Trophoblast cell (in vitro differentiated cells and primary cell): ENCODE results near the gene IL17F.

Experiments used
- DNase-seq, 2 donors: peaks; one replicate each; pipeline ENCODE4 v3.0.0-alpha.2; 2016
- H2AFZ ChIP-seq: 2 replicates; pipeline ENCODE4 v1.6.1; 2013; ENCODE audit warnings: low read length, moderate library complexity, mild to moderate bottlenecking; ENCODE audit not compliant: insufficient read depth, poor library complexity
- H2AK5ac ChIP-seq: 2 replicates; pipeline ENCODE4 v1.6.1; 2013; ENCODE audit warnings: mild to moderate bottlenecking, low read length
- H2BK120ac ChIP-seq: 2 replicates; pipeline ENCODE4 v1.6.1; 2013; ENCODE audit warnings: low read length, mild to moderate bottlenecking, moderate library complexity; ENCODE audit not compliant: insufficient read depth, poor library complexity
- H2BK12ac ChIP-seq: 2 replicates; pipeline ENCODE4 v1.6.1; 2013; ENCODE audit warnings: mild to moderate bottlenecking, low read length, moderate library complexity
- H2BK5ac ChIP-seq: 2 replicates; pipeline ENCODE4 v1.6.1; 2013; ENCODE audit warnings: low read length, low read depth, moderate library complexity, mild to moderate bottlenecking; ENCODE audit not compliant: poor library complexity
- H3K14ac ChIP-seq: 2 replicates; pipeline ENCODE4 v1.6.1; 2013; ENCODE audit warnings: mild to moderate bottlenecking, low read length
- H3K18ac ChIP-seq: 2 replicates; pipeline ENCODE4 v1.6.1; 2013; ENCODE audit warnings: mild to moderate bottlenecking, low read length
- H3K23ac ChIP-seq: 2 replicates; pipeline ENCODE4 v1.6.1; 2013; ENCODE audit warnings: low read length
- H3K27ac ChIP-seq: 2 replicates; pipeline ENCODE4 v1.5.1; 2013; ENCODE audit warnings: low read depth, mild to moderate bottlenecking, inconsistent platforms, low read length, moderate library complexity
- H3K27me3 ChIP-seq: 2 replicates; pipeline ENCODE4 v1.6.1; 2013; ENCODE audit warnings: inconsistent platforms, mild to moderate bottlenecking, low read length, moderate library complexity; ENCODE audit not compliant: insufficient read depth
- H3K36me3 ChIP-seq, 2 experiments: 1 replicate in 1 of 2; 2 replicates in 1 of 2; pipeline ENCODE4 v1.6.1; 2013; ENCODE audit warnings: low read length in 2 of 2, mild to moderate bottlenecking in 2 of 2, moderate library complexity in 1 of 2; ENCODE audit not compliant: insufficient read depth in 2 of 2, control insufficient read depth in 1 of 2
- H3K4ac ChIP-seq: 2 replicates; pipeline ENCODE4 v1.6.1; 2013; ENCODE audit warnings: low read depth, mild to moderate bottlenecking, low read length, moderate library complexity
- H3K4me1 ChIP-seq, 2 experiments: 1 replicate in 1 of 2; 2 replicates in 1 of 2; pipeline ENCODE4 v1.6.1; 2013; ENCODE audit warnings: low read length in 2 of 2, mild to moderate bottlenecking in 2 of 2, moderate library complexity in 1 of 2; ENCODE audit not compliant: insufficient read depth in 2 of 2, control insufficient read depth in 1 of 2
- H3K4me2 ChIP-seq: 2 replicates; pipeline ENCODE4 v1.6.1; 2013; ENCODE audit warnings: inconsistent platforms, mild to moderate bottlenecking, low read length, moderate library complexity
- H3K4me3 ChIP-seq: 2 replicates; pipeline ENCODE4 v1.5.1; 2013; ENCODE audit warnings: mild to moderate bottlenecking, low read depth, low read length, inconsistent platforms
- H3K79me1 ChIP-seq: one replicate; pipeline ENCODE4 v1.6.1; 2013; ENCODE audit warnings: low read length
- H3K79me2 ChIP-seq: 2 replicates; pipeline ENCODE4 v1.6.1; 2013; ENCODE audit warnings: low read length, mild to moderate bottlenecking; ENCODE audit not compliant: control insufficient read depth, insufficient read depth, poor library complexity
- H3K9ac ChIP-seq: 2 replicates; pipeline ENCODE4 v1.6.1; 2013; ENCODE audit warnings: mild to moderate bottlenecking, low read length
- H3K9me3 ChIP-seq: 2 replicates; pipeline ENCODE4 v1.6.1; 2013; ENCODE audit warnings: low read depth, mild to moderate bottlenecking, control low read depth, inconsistent platforms, low read length; ENCODE audit not compliant: insufficient read depth
- H4K12ac ChIP-seq: 2 replicates; pipeline ENCODE4 v1.6.1; 2013; ENCODE audit warnings: low read depth, mild to moderate bottlenecking, low read length, moderate library complexity
- H4K8ac ChIP-seq: 2 replicates; pipeline ENCODE4 v1.6.1; 2013; ENCODE audit warnings: low read depth, mild to moderate bottlenecking, low read length, moderate library complexity
- H4K91ac ChIP-seq: one replicate; pipeline ENCODE4 v1.6.1; 2013; ENCODE audit warnings: low read depth, mild to moderate bottlenecking, low read length, moderate library complexity
- WGBS: extraction: QIAGEN DNeasy Blood & Tissue Kit; methylation state at CpG from one replicate; pipeline ENCODE4 v1.1.7; 2013; ENCODE audit warnings: missing lambda C conversion rate; ENCODE audit not compliant: insufficient read length, insufficient coverage; ENCODE audit errors: extremely low coverage; 5-methylcytosine and 5-hydroxymethylcytosine counted together

Gene IL17F

DNA sequence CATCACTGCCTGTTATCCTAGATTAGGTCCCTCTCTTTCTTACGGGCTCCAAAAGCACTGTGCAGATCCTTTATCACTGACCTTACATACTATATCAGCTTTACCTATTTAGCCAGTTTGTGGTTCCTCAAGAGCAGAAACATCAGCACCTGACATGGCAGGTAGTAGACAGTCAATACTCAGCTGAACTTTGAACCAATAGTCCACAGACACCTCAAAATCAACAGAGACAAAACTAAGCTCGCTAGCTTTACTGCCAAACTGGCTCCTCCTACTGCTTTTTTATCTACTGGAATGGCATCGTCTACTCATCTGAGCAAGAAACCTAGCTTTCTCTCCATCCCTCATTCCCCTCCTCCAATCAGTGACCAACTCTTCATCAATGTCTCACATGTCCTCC lies 52.5 kb downstream of the IL17F start:
- no peak overlapping the region for H2BK120ac ChIP-seq
- H4K91ac ChIP-seq, result no peak overlapping the region
- H3K36me3 ChIP-seq, result no peaks in the 10 kb centered on the region
- H3K4ac ChIP-seq, result no peak overlapping the region
- H3K18ac ChIP-seq, result no peak overlapping the region
- H3K79me2 ChIP-seq, result no peaks in the 10 kb centered on the region
- H3K4me1 ChIP-seq, result no peaks in the 10 kb centered on the region
- no peaks in the 10 kb centered on the region for H3K27me3 ChIP-seq
- DNase-seq, result no peak
- no peaks in the 10 kb centered on the region for H3K9me3 ChIP-seq
- no peak overlapping the region for H3K14ac ChIP-seq
- no peak overlapping the region for H2BK12ac ChIP-seq
- H2BK5ac ChIP-seq, result no peak overlapping the region
- no peak overlapping the region for H3K23ac ChIP-seq
- no peaks in the 10 kb centered on the region for H3K79me1 ChIP-seq
- H4K12ac ChIP-seq, result no peak overlapping the region
- no peak overlapping the region for H4K8ac ChIP-seq
- H2AK5ac ChIP-seq, result no peak overlapping the region
- H3K4me2 ChIP-seq, result no peak overlapping the region
- no peak overlapping the region for H3K27ac ChIP-seq
- H3K4me3 ChIP-seq, result no peak overlapping the region
- H2AFZ ChIP-seq, result no peak overlapping the region
- no CpG with 5 or more reads among the region's 3 CpGs for WGBS
- no peak overlapping the region for H3K9ac ChIP-seq

DNA sequence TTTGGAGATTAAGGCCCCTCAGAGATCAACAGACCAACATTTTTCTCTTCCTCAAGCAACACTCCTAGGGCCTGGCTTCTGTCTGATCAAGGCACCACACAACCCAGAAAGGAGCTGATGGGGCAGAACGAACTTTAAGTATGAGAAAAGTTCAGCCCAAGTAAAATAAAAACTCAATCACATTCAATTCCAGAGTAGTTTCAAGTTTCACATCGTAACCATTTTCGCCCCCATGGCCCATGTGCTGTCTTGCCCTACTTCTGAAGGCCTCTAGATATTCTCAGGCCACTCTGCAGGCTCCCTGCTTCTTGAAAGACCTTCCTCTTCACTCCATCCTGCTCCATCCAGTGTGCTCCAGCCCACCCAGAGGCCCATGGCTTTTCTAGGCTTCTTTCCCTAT lies 53.9 kb downstream of the IL17F start:
- no peaks in the 10 kb centered on the region for H3K9me3 ChIP-seq
- WGBS, result no CpG with 5 or more reads among the region's 3 CpGs
- H3K4me2 ChIP-seq, result no peak overlapping the region
- H2AFZ ChIP-seq, result no peak overlapping the region
- no peak overlapping the region for H4K91ac ChIP-seq
- H3K23ac ChIP-seq, result no peak overlapping the region
- H3K4me3 ChIP-seq, result no peak overlapping the region
- no peak overlapping the region for H4K12ac ChIP-seq
- no peaks in the 10 kb centered on the region for H3K79me2 ChIP-seq
- no peak for DNase-seq
- H2BK5ac ChIP-seq, result no peak overlapping the region
- no peaks in the 10 kb centered on the region for H3K36me3 ChIP-seq
- H2AK5ac ChIP-seq, result no peak overlapping the region
- no peak overlapping the region for H3K14ac ChIP-seq
- H2BK120ac ChIP-seq, result no peak overlapping the region
- H3K27me3 ChIP-seq, result no peaks in the 10 kb centered on the region
- no peak overlapping the region for H3K27ac ChIP-seq
- no peaks in the 10 kb centered on the region for H3K79me1 ChIP-seq
- H3K4ac ChIP-seq, result no peak overlapping the region
- no peak overlapping the region for H3K9ac ChIP-seq
- H4K8ac ChIP-seq, result no peak overlapping the region
- no peak overlapping the region for H2BK12ac ChIP-seq
- no peaks in the 10 kb centered on the region for H3K4me1 ChIP-seq
- H3K18ac ChIP-seq, result no peak overlapping the region

DNA sequence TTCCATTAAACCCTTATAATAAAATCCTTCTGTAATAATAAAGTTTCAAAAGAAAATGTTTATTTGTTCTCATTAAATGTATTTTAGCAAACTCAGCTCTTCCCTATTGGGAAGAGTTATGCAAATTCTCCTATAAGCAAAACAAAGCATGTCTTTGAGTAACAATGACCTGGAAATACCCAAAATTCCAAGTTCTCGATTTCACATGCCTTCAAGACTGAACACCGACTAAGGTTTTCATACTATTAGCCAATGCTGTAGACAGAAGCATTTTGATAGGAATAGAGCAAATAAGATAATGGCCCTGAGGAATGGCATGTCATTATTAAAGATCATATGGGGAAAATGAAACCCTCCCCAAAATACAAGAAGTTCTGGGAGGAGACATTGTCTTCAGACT lies 54.3 kb downstream of the IL17F start:
- H3K9me3 ChIP-seq, result no peaks in the 10 kb centered on the region
- DNase-seq, result peak in 1 of 2 donors; percentile 59
- H3K27ac ChIP-seq, result no peak overlapping the region
- H3K14ac ChIP-seq, result no peak overlapping the region
- H3K9ac ChIP-seq, result no peak overlapping the region
- no peak overlapping the region for H2AK5ac ChIP-seq
- no peaks in the 10 kb centered on the region for H3K27me3 ChIP-seq
- no peak overlapping the region for H2BK5ac ChIP-seq
- H4K91ac ChIP-seq, result no peak overlapping the region
- H3K79me2 ChIP-seq, result no peaks in the 10 kb centered on the region
- H3K4me2 ChIP-seq, result no peak overlapping the region
- H4K8ac ChIP-seq, result no peak overlapping the region
- H2BK12ac ChIP-seq, result no peak overlapping the region
- H3K79me1 ChIP-seq, result no peaks in the 10 kb centered on the region
- no peak overlapping the region for H3K18ac ChIP-seq
- no peak overlapping the region for H4K12ac ChIP-seq
- no peak overlapping the region for H3K4me3 ChIP-seq
- no peaks in the 10 kb centered on the region for H3K4me1 ChIP-seq
- no peak overlapping the region for H3K4ac ChIP-seq
- no peak overlapping the region for H2AFZ ChIP-seq
- H3K36me3 ChIP-seq, result no peaks in the 10 kb centered on the region
- H2BK120ac ChIP-seq, result no peak overlapping the region
- no peak overlapping the region for H3K23ac ChIP-seq
- no CpG with 5 or more reads among the region's 2 CpGs for WGBS

DNA sequence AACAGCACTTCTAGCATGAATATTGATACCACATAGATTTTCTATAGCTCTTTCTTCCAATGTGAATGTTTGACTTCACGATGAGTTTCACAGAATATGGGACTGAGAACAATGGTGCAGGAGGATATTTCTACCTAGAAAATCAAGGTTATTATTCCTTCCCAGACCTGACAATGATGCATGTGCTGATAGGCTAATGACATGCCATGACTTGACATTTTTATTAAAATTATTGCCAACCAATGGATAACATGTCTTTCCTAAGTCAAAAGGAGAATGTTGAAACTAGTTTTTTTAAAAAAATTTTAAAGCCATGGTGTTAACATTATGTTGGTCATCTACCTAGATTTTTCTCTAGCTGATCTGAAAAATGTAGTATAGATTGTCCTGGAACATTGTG lies 57.2 kb downstream of the IL17F start:
- Histone ChIP-seq H3K23ac (no peak overlapping the region), H3K4me2 (no peak overlapping the region), H2BK5ac (no peak overlapping the region), H3K9me3 (no peaks in the 10 kb centered on the region), H3K9ac (no peak overlapping the region), H2BK120ac (no peak overlapping the region), H3K27me3 (no peaks in the 10 kb centered on the region), H3K4me3 (no peak overlapping the region), H4K12ac (no peak overlapping the region), H3K4me1 (no peaks in the 10 kb centered on the region), H2AK5ac (no peak overlapping the region), H3K4ac (no peak overlapping the region), H3K18ac (no peak overlapping the region), H2BK12ac (no peak overlapping the region), H4K8ac (no peak overlapping the region), H3K36me3 (no peaks in the 10 kb centered on the region), H3K27ac (no peak overlapping the region), H3K79me2 (no peaks in the 10 kb centered on the region), H3K14ac (no peak overlapping the region), H4K91ac (no peak overlapping the region), H3K79me1 (no peaks in the 10 kb centered on the region), H2AFZ (no peak overlapping the region)
- WGBS, result no CpG with 5 or more reads among the region's 1 CpG
- DNase-seq, result no peak
